HG02642 (cell line): ENCODE results near the gene ZNF474.

Experiments
- ATAC-seq: cut with Tn5 transposase; IDR thresholded peaks from one replicate; pipeline ENCODE4 v1.9.1; 2021; ENCODE audit warnings: mild to moderate bottlenecking; ENCODE audit not compliant: unreplicated experiment, poor library complexity

ZNF474 gene

DNA sequence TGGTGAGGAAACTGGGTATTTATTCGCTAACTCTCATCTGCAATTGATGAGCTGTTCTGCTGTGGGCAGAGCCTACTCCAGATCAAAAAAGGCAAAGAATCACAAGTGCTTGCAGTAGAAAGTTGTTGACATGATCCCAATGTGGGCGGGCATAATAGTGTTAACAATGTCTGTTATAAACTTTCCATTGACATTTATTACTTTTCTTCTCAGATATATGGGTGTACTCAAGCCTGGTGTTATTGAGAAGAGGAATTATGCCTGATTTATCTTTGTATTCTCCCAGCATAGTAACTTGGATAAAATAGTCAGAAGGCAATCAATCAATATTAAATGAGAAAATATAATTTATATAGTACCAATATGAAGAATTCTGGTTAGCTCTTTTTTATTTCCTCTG, 47.8 kb downstream of the ZNF474 start:
- no peak for ATAC-seq

DNA sequence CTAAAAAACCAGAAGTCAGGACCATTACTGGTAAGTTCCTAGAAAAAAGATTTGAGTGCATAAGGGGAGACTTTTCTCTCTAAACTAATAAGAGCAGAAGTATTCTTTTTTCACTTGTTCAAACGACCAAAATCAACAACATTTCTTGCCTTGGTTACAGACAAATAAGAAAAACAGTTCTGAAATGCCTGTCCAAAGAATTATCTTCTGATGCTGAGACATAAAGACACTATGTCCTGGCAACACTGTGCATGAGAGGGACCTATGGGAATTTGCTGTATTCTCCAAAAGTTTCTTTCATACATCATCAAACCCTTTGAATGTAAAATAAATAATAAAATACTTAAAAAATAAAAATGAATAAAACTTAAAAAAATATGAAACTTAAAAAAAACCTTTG, 50.4 kb downstream of the ZNF474 start:
- ATAC-seq = no peak

DNA sequence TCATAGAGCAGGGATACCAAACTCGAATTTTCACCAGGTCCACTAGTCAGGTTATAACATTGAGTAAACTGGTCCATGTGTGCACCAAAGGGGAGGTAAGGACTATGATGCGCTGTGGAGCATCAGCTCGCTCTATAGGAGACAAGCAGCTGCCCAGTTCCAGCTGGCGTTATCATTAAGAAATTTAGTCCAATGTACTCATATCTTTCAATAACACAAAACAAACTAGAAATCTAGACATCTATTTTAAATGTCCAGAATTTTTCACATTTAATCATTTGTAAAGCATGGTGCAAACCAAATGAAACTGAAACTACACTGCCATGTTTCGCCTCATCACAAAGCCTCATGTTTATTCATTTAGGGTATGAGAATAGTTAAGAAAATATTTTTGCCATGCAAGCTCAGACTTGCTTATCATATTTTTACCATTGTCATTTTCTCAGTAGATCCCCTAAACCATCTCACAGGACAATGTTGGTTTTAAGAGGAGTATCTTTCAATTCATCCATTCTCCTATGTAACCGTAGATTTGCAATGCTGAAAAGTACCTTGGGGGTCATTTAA, 50.9 kb downstream of the ZNF474 start:
- ATAC-seq = no peak

DNA sequence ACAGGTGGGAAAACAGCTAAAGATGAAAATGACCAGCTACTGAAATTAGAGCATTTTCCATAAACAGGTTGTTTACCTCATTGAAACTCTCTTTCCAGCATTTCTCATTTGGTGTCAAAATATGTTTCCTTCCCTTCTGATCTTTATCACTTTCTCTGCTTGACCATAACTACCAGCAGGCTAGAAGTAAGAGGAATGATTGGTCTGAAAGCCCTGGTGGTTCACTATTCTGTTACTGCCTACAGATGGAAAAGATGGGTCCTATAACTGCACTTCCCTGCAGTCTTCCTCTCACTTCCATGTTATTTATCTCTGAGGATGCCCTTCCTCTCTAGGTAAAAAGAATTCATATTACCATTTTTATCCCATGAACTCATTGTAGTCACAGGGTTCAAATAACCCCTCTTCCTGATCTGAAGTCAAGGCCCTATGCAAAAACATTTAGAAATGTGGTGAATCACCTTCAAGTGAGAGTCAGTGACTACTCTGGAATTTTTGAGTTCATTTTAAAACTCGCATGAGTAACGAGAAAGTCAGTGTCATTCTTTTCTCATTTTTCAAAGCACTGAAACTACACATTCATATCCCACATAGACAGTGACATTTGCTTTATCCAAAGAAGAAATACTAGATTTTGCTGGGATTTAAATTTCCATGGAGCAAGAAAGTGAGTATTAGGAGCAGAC, 51.7 kb downstream of the ZNF474 start:
- ATAC-seq = no peak

DNA sequence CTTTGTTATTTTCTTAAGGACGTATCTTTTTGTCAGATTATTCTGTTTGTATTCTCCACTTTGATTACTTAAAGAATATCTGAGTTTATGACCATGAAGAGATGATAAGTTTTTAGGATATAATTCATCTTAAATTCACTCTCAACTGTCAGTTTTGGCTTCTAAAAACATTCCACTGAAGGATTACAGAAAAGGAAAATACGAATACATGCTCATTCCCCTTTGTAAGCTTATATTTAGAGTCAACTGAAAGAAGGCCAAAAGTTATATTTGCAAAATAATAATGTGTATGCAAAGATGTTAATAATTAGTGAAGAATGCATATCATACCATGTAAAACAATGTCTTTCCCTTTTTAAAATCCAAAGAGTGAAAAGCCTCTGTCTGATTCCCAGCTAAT, 52.5 kb downstream of the ZNF474 start:
- no peak for ATAC-seq

DNA sequence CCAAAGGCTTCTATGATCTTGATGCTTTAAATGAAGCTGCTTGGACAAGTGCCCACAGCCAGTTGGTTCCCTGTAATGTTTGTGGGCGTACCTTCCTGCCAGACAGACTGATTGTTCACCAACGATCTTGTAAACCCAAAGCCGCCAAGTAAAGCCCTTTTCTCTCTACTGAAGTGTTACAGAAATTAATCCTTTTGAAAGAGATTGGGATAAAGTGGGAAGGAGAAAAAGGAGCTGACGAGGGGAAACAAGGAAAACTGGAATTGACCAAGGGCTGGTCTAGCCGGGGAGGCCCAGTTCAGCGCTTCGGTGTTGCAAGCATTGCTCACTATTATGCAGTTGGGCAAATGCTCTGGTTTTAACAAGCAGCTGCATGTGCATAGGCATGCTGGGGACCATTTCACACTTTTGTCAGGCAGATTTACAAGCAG, 53.2 kb downstream of the ZNF474 start:
- ATAC-seq = no peak

DNA sequence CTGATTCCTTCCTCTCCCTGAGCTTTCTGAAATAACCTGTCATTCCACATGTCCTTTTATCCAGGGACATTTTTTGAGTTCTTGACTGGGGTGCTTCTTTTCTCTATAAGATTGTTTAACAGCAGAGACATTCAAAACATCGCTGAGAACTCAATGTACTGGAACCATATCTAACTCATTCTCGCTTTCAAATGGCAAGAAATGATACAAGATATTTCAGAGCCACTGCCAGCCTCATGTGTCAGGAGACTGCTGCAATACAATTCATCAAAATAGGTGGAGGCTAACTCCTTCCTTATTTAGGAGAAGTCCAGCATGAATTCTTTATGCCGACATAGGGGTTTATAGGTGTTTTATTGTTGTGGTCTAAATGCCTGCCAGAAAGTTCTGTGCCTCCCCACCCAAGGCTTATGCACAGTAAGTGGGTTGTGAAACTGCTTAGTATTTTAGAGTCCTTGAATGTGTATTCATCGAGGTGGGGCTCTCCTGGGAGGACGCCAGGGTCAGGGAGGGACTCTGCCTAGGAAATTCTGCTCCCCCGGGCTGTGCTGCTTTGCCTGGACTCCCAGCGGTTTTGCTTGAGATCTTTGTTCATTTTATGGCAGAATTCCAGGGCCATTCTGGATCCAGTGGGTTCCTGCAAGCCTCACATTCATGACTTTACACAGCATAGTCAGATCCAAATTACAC, 53.9 kb downstream of the ZNF474 start:
- ATAC-seq = no peak

DNA sequence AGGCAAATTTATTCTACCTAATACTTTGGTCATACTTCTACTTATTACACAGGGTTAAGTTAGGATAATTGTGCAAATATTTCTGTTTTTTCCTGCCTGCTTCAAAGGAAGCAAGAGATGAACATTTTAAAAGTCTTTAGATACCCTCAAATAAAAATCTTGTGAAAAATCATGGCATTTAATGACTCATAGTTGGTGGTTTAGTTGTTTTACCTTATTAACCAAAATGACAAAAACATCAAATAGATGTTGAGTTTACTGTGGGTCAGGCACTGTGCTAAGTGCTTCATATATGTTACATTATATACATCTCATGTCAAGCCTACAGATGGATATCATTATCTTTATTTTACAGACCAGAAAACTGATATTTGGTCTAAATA, 54.4 kb downstream of the ZNF474 start:
- ATAC-seq = no peak

DNA sequence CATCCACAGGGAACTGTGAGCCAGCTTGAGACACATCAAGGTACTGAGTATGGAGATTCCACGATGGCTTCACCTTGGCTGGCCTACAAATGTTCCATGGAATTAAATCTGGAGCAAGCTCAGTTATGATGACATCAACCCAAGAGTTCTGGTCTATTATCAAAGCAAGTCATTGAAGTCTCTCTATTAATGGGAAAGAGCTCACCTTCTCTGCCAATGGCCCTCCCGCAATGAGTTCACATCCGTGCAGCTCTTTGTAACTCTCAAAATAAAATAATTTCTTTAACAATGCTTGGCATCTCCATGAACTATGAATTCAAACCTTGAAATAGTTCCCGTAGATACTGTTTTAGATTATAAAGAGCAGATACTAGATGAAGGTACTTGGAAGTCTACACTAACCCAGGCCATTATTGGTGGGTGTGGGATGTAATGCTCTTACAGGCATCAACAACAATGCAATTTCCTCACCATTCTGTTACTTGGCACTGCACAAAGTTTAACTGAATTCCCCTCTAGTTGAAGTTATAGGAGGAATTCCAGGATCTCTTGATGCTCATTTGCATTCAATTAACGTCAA, 55.4 kb downstream of the ZNF474 start:
- no peak for ATAC-seq

DNA sequence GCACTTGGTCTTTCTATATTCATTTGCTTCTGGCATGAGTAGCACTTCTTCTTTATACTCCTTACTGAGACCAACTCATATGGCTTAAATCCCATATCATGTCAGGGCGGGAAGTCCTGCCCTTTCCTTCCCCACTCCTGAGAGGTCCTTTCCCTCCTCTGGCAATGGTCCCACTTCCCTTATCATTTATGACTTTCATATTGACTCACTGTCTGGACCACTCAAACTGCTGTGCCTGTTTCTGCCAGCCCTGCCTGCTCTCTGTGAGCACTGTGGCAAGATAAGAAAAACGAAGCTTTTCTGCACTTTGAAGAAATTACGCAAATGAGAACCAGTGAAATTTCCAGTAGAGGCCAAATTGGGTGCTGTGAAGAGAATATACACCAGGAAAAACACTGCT, 58.1 kb downstream of the ZNF474 start:
- no peak for ATAC-seq

DNA sequence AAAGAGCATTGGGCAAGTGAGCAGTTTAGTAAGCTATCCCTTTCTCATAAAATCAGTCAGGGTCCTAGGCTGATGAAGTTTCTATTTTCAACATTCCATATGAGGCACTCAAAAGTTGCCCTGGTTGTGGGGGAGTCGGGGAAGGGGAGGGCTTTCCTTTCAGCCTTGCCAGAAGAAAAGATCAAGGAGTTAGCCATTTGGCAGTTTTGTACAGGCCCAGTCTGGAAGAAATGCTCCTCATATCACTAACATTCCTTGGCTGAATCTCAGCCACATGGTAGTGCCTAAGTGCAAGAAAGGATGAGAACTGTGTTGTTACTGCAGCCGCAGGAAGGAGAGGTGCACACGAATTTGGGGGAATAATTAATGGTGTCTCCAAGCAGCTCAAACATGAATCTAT, 60.8 kb downstream of the ZNF474 start:
- ATAC-seq = no peak

DNA sequence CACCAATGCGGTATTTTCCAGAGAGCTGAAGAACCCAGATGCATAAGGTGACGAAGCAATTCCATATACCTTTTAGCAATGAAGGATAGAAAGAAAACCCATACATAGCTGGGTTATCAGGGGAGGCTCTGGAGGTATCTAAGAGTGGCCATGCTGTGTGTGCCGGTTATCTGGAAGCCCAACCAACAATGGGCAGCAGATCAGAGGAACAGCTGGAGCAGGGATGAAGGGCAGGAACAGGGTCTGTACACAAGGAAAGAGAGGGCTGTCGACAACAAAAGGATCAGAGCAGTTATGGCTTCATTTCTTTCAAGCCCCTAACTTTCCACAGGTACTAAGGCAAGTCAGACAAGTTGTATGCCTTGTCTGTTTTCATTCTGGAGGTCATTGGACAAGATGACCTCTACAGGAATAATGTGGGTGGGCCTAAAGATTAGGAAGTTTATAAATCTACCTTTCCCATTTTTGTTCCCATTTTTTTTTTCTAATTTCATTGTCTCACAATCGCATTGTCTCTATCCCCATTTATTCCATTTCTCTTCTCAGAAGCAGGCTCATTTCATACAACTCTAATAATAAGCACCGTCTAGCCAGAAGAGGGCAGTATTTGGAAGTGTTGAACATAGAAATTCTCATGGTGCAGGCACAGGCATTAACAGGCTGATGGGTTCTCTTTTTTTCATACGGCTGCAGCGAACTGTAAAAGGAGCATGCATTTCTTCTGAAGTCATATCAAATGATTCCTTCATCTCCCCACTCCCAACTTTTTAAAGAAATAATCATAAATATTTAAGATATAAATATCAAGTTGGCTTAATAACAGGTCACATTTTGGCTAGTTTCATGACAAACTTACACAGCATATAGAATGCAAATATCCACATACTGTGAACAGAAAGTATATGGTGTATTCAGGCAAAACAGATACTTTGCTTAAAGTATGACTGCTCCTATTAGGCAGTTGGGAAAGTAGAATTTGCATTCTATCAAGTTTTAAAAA, 63.5 kb downstream of the ZNF474 start:
- peak; percentile 85 for ATAC-seq

DNA sequence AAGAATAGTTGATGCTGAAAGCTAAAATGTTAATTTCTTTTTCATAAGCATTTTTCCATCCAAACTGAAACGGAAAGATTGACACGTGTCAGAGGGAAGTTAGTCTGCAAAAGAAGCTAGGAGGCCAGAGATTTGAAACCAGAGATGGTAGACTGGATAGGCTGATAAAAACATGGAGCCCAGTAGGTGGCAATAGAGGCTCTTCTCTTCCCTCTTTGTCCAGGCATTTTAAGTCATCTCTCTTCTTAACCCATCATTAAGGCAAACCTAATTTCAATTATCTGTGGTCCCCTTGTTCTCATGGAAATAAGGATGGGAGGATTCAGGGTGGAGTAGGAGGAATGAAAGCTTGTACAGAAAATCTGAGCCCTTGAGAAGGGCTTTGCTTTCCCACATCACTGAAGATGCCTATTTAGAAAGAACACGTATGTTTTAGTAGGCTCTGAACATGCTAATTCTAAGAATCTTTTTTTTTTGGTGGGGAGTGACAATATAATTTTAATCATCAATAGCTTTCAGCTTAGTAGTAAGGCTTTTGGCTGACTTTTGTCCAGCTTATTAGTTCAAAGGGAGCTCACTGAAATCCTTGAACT, 66.6 kb downstream of the ZNF474 start:
- ATAC-seq = no peak

DNA sequence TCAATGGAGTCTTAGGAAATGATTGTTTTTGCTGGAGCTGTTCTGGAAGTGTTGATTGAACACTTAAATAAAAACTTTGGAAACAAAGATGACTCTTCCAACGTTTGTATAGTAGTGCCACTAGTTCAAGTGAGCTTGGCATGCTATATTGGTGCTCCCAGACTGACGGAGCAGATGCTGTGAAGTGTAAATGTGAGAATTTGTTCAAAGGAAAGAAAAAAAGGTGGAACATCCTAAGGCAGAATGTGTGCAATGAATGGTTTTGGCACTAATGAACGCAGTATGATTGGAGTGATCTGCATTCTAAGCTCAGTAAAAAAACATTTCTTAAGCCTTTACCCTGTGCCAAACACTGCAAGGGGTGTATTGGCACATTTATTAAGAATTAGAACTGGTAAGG, 69.8 kb downstream of the ZNF474 start:
- ATAC-seq = no peak

DNA sequence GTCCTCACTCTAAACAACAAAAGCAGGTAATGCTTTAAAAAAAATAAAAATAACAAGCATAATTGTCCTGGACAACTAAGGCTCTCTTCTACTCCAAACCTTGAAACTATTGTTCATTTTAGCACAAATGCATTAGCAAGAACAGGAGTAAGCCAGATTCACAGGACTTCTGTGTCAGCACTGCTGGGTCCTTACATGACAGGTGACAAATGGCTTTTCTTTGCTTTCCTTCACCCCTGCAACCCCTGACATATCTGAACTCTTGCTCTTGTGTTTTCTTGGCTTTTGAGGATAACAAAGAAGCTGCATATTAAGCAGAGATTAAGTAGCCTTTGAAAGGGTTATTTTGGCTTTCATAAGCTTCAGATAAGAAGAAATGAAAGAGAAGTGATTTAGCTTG, 71.1 kb downstream of the ZNF474 start:
- no peak for ATAC-seq

DNA sequence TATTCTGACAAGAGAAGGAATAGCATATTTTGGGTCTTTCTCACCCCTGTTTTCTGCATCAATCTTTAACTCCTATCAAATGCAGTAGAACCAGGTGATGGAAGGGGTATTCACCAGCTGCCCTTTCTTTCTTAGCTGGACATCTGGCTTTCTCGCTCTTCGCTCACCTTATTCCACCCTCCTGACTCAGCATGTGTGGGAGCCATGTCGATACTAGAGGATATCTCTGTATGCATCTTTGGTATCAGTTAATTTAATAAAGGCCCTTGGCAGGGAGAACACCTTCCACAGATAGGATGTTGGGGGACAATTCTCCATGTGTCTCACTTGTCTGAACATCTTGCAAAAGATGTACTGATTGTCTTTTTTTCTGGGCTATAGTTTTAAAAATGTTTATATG, 71.5 kb downstream of the ZNF474 start:
- no peak for ATAC-seq

DNA sequence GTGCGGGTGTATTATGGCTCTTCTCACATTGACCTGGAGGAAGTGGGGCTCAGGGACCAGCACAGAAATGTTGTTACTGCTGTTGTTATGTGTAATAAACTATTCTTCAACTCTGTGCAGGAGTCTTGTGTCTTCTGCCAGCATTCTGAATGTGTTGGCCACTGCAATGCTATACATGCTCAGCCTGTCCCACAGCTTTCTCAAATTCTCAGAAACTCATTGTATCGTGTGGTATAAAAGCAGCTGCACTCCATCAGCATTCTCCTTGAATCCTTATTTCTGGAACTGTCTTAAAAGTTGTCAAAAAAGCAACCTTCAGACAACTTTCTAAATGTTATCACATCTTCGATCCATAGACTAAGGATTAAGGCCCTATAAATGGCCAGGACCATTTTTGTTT, 72.0 kb downstream of the ZNF474 start:
- no peak for ATAC-seq

DNA sequence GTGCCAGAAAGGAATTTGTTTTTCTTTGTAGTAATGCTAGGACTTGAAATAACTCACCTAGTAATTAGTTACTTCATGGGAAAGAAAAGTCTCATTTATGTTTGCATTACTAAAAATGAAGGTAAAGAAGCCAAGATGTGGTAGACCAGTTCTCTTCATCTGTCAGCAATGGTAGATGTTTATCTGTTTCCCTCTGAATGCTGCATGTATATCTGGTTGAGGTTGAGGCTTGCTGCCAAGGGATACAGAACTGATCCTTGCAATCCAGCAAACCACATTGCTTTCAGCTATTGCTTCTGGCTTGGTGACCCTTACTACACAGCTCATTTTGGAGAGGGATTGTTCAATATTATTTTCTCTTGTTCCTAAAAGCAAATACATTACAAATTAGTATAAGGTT, 73.6 kb downstream of the ZNF474 start:
- ATAC-seq = no peak
